Dermis microvascular lymphatic vessel endothelial cell (primary cell): ENCODE measurements around the gene SLC6A12. TPM values are rescaled to one million over a fixed set of nuclear protein-coding genes. Genes with fewer than 3 reads are reported as not detected.
"Not testable (repeated sequence)": the region's sequence is repeated elsewhere in the genome, so short reads cannot be mapped to it uniquely, and the experiment has no call there.

Experiments used
- DNase-seq, 2 donors: peaks; one replicate each; pipeline versions ENCODE4 v3.0.0 to v3.0.0-alpha.2; 2010; ENCODE audit warnings: low read depth in 2 of 2
- total RNA-seq: library from RNA; depleted of rRNA; stranded (reverse); fragments of >200 nt; gene quantifications from 2 replicates; pipeline ENCODE4 v1.2.1, GENCODE V29; 2014

SLC6A12 gene
- total RNA-seq, result 0.13 TPM in 2 replicates

DNA sequence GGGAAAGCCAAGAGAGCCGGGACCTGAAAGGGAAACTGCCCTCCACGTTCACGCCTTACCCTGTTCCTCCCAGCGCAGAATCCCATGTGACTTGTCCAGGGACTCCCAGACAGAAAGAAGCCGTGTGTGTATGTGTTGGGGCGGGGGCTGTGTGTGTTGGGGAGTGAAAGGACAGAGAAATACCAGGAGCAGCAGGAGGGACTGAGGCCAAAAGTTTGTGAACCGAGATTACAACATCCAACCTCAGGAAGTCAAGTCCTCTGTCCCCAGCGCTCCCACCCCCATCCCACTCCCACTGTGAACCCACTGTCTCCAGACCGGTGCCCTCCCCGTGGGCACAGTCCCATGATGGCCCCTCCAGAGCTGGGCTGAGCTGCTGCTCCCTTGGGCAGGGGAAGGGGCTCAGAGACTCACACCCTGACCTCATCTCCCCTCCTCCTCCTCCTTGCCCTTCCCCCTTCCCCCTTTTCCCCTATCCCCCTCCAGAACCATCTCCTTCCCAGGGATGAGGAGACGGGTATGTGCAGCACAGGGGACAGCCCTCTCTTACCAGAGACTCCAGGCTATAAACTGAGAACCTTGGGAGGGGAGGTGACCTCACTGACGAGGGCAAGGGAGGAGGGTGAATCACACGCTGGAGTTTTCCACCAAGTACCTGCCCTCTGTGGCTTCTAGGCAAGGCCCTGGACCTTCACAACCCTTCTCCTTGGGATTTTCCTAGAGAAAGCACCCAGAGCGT, at the start of gene SLC6A12:
Gene SLC6A12, minus strand, starts transcription at position 155 of the 739 bp plus-strand sequence. CDS start 4,171 bp downstream, outside the sequence.
- no peak for DNase-seq

DNA sequence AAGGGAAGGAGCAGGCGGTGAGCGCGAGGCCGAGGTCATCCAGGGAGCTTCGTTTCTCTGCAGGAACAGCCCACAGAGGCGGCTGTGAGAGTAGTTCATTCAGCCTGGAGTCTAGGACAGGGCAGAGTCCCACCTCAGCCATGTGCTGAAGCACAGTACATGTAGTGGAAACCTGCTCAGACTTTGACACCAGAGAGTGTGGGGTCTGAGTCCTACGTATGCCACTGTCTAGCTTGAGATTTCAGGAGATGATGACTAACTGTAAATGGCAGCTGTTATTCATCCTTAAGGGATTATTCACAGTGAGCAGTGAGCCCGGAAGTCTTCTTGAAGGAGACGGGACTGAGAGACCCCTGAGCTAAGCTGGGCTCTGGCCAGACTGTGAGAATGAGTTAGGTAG, 49.6 kb upstream of the SLC6A12 start:
- DNase-seq, result no peak

DNA sequence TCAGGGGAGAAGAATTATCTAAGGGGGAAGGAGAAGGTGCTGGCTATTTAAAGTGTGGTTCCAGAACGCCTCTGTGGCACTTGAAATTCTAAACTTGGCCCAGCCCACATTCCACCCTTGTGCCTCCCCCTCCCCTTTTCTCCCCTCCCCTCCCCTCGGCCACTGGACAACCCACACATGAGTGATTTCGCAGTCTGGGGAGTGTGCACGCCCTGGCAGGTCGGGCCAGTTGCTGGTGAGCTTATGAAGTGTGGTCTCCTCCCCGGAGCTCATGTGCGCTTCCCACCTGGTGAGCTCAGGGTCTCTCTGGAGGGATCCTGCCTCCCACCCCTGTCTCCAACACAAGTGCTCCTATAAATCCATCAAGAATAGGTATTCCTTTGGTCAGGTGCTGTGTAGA, 48.9 kb upstream of the SLC6A12 start, which contains the start of gene SLC6A13:
Gene SLC6A13, minus strand, starts transcription at position 20 of the 400 bp plus-strand sequence. CDS start 2,784 bp downstream, outside the sequence.
- DNase-seq, result no peak

DNA sequence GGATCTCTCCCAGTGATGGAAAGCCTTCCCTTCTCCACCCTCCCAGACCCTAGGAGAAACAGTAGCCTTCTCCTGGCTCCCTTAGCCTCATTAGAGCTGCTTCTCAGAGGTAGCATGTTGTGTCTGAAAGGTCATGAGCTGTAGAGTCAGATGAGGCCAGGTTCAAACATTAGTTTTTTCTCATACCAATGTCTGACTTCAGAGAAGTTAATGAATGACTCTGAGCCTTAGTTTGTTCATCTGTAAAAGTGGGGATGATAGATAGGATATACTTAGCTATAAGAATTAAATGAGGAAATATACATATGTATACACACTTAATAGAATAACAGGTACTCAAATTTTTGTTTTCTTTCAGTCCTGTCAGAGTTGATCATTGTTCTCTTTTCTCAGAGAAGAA, 48.2 kb upstream of the SLC6A12 start:
- DNase-seq, result no peak

DNA sequence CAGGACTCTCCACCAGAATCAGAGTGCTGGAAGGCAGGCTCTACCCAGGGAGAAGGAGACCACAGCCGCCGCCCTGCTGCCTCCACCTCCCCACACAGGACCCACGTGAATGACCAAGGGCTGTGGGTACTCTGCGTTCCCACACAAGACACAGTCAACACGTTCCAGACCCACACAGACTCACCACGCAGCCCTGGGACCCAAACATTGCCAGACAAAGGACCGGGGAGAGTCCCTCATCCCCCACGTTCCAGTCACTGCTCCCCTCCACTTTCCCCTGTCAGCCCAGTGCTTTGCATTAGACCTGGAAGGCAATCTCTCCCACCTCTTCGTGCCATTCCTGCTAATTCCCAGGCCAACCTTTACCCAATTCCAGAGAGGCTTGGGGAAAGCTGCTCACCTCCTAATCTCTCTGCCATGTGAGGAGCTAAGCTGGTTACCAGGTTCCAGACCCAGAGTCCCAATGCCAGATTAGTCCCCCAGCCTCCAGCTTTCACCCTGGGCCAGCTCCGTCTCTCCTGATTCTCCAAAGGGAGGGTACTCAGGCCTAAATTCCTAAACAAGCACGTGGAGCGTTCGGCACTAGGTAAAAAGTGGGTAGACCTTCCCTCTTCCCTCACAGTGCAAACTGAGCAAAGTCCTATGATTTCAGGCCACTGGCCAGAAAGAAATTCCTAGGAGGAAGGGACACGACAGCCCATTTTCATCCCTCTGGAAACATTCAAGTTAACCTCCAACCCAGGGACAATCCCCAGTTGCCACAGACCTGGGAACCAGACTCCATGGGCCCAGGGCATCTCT, 43.8 kb upstream of the SLC6A12 start:
- DNase-seq, result no peak

DNA sequence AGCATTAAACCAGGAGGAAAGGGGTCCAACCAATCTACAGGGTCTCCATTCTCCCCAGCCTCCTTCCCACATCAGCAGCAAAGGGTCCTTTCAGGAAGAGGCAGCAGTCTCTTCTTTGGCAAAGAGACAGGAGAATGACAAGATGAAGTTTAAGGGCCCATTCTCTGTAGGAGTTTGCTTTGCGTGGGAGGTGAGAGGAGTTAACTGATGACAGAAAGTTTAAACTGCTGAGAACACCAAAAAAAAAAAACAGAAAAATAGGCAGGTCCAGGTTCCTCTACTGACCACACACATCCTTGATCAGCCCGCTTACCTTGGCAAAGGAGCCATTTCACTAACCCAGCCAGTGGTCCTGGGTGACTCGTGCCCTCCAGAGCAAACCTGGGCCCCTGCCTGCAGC, 43.0 kb upstream of the SLC6A12 start:
- no peak for DNase-seq

DNA sequence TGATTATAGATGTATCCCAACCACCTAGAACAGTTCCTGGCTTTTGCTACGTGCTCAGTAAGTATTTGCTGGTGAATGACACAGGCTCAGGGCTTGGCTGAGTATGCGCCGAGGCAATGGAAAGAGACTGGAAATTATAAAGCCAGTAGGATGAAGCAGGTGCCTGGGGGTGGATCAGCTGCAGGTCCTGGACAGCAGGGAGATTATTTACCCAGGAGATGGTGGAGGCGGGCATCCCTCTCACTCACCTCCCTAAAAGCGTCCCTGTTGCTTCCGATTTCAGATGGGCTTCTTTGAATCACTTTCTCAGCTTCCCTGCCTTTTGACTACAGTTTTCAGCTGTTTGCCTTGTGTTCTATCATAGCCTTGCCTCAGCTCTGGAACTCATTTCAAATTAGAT, 42.3 kb upstream of the SLC6A12 start:
- no peak for DNase-seq

DNA sequence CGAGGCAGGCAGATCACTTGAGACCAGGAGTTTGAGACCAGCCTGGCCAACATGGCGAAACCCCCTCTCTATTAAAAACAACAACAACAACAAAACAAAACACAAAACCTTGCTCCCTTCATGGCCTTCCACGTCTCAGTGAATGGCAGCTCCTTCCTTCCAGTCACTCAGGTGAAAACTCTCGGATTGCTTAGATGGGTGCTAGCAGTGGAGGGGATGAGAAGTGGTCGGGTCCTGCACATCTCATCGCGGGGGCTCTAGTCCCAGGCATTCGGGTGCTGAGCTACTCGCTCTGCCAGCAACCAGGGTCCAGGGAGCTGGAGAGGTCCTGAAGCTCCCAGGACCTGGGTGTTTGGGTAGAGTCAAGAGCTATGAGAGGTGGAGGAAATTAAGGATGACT, 41.0 kb upstream of the SLC6A12 start:
- no peak for DNase-seq

DNA sequence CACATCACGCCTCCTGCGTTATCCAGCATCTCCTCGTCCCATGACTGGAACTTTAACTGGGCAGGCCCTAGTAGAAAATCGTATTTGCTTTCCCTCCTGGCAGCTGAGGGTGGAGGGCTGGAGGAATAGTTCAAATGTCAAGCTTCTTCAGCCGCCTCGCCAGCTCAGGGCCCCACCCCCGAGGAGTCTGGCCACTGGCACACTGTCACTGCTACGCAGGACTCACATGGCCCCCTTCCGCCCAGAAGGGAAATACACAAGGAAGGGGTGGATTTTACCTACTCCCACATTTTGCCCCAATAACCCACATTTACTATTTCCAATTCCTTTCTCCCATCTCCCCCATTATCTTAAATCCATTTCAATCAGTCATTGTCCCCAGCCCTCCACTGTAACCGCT, 40.1 kb upstream of the SLC6A12 start:
- no peak for DNase-seq

DNA sequence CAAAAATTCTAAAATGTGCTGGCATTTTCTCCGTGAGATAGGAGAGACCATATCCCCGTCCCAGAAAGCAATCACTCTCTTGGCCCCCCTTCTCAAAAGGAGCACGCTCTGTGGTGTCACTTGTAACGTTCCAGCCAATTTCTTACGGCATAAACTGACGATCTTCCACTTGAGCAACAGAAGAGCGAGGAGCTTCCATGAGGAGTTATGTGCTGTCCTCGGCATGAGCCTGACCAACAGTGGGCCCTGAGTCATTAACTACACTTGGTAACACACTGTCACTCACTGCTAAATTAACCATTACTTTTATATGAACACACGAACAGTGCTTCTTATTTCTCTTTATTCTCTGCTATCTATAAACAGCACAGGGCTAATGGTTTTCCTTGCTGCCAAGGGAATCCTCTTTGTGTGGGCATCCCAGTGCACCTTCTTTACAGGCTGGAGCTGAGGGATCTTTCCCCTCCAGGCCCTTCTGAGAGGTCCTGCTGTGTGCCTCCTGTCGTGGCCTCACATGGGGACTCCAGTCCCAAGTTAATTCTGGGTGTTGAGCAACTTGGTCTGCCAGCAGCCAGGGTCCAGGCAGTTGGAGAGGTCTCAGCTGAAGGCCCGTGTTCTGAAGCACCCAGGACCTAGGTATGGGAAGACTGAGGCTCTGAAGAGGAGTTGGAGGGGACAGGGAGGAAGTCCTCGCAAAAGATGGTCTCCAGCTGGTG, 39.3 kb upstream of the SLC6A12 start:
- no peak for DNase-seq

DNA sequence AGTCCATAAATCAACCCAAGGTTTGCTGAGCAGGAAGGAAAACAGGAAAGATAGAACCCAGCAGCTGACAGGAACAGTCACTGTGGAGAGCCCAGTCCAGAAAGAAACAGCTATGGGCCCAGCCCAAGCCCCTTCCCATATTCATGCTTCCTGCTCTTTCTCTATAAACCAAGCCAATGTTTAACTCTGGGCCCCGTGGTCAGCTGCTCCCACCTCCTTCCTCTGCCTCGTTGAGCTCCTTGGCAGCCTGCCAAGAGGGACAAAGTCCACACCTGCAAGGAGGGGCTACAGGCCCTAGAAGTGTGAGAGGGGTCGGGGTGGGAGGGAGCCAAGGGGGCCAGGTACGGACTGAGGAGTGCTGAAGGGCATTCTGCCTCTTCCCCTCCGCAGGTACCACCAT, 38.7 kb upstream of the SLC6A12 start:
- no peak for DNase-seq

DNA sequence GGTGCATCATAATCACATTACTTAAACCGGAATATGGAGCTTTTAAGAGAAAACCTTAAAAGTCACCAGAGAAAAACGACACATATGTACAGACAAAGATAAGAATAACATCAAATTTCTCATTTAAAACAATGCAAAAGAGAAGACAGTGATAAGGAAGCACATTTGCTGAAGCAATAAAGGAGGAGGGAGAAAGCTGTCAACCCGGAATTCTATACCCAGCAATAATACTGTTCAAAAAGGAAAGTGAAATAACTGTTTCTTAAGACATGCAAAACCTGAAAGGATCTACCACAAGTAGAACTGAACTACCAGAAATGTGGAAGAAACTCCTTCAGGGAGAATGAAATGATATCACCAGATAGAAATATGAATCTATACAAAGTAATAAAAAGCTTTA, 33.3 kb upstream of the SLC6A12 start:
- no peak for DNase-seq

DNA sequence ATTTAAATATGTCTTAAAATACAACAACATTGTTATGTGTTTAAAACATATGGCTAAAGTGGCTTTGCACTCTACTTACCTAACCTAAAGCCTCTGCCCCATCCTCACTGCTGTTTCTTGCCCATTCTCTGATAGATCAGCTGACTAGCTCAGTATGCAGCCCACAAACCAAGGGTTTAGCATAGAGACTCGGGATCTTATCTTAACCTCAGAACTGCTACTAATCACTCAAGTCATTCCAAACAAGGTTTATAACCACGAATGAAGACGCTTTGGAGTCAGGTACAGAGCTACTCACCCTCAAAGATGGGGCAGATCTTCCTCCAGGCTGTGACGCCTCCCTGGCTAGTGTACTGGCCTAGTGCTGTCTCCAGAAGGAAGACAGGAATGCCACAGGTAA, 29.4 kb upstream of the SLC6A12 start:
- no peak for DNase-seq

DNA sequence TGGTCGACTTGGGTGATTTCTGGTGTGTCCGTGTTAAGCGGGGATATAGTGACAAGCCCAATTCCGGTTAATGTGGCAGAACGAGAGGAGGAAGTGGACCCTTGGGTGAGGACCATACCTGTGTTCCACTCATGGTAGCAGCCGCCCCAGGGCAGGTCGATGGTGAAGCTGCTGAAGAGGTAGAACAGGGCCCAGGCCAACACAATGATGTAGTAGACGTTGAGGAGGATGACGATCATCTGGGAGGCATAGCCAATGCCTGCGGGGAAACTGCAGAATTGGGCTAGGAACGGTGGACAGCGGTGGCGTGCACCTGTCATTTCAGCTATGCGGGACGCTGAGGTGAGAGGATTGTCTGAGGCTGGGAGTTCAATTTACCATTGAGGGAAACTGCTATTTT, 28.5 kb upstream of the SLC6A12 start:
- DNase-seq, result no peak

DNA sequence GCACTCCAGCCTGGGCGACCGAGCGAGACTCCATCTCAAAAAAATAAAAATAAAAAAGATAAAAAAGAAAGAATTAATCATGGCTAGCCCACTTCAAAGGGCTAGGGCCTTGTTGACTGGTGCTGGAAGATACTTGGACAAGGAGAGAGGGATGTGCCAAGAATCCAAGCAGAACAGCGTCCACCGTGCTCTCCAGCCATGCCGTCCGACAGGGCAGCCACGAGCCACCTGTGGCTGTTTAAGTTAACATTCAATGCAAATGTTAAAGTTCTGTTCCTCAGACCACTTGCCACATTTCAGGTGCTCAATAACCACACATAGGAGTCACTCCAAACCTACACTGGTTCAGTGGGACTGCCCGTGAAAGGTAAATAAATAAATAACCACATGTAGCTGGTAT, 27.3 kb upstream of the SLC6A12 start:
- DNase-seq, result no peak

DNA sequence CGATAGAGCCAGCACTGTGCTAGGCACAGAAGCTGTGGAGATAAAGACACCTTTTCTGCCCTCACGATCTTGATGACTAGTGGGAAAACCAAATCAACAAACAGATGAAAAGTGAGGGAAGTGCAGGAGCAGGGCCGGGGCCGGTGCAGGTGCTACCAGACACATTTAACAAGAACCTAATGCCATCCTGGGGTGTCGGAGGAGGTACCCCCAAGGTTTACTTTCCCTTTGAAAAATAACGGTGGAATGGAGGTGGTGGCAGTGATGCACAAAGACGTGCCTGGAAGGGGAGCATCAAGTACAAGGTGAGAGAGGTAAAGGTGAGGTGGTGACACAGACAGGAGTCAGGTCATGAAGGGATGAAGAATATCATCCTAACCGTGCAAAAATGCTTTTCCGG, 26.6 kb upstream of the SLC6A12 start:
- DNase-seq, result no peak

DNA sequence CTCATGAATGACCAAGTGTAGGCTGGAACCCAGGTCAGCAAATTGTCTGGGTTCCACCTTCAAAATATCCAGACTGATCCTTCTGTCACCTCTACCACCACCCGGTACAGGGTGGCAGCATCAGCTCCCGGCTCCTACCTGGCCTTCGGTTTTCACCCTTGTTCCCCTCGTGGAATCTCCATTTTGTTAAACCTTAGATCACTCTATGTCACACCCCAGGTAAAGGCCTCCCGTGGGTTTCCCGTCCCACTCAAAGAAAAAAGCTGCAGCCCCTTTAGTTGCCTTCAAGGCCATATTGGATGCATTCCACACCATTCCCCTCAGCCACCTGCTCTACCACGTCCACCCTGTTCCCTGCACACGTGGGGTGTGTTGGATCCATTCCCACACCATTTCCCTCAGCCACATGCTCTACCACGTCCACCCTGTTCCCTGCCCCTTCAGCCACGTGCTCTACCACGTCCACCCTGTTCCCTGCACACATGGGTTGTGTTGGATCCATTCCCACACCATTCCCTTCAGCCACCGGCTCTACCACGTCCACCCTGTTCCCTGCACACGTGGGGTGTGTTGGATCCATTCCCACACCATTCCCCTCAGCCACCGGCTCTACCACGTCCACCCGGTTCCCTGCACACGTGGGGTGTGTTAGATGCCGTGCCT, 24.9 kb upstream of the SLC6A12 start:
- no peak for DNase-seq

DNA sequence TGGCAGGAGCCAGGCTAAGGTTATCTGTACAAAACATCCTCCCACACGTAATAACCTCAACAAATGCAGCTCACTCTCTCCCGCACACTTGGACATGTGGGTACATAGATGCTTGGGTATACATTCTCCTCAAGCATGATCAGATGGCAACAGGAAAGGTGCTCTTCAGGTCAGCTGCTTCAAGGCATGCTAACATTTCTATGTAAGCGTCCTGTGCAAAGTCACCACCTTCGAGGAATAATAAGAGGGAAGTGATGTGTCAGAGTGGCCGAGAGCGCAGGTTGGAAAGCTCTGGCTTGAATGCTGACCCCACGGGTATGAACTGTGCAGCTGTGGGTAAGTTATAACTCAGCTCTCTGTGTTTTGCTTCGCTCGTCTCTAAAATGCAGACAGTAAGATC, 24.2 kb upstream of the SLC6A12 start:
- DNase-seq, result no peak

DNA sequence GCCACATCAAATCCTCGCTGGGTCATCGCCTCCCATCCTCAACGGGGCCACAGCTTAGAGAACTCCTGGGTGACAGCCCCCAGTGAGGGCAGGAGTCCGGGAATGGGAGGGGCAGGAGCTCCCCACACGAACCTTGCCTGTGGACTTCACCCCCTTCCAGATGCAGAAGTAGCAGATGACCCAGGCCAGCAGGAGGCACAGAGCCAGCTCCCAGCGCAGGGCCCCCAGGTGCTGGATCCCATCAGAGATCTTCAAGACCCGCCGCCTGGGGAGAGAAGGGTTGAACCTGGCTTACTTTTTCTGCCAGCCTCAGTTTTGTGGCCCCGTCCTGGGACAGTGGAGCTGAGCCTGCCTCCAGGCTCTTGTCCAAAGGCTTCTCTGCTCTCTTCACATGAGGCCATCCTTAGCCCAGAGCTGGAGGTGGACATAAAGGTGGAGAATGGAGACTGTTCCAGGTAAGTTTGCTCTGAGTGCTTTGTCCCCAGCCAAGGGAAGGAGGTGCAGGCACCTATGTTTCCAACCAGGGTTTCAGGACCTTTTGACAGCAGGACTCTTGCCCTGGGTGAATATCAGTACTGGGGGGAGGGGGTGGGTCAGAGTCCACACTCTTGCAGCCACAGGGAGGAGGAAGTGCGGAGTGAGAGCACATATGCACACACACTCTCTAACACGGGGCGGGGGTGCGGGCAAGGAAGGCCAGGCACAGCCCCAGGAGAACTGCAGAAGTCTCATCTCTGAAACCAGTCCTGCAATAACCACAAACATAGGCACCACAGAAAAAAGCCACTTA, 23.3 kb upstream of the SLC6A12 start:
- no peak for DNase-seq

DNA sequence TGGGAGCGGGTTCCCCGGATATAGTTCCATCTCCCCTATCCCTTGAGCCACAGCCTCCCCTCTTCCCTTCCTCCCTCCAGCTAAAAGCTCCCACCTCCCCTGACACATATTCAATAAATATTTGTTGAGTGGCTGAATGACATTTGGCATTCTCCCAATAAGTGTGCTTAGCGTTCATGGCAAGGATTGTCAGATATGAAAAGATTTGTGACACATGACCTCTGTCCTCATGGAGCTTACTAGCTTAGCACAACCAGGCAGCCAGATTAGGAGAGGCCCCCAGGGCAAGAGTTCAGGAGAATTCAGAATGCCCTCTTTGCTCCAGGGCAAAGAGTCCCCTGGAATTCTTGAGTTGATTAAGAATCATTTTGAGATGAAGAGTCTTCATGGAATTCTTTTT, 22.5 kb upstream of the SLC6A12 start:
- no peak for DNase-seq

DNA sequence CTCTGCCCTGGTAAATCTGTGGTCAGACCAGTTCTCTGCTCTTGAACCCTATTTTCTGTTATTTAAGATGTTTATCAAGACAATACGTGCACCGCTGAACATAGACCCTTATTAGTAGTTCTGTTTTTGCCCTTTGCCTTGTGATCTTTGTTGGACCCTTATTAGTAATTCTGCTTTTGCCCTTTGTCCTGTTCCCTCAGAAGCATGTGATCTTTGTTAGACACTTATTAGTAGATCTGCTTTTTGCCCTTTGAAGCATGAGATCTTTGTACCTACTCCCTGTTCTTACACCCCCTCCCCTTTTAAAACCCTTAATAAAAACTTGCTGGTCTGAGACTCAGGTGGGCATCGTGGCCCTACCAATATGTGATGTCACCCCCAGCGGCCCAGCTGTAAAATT, 22.0 kb upstream of the SLC6A12 start:
- DNase-seq, result not testable (repeated sequence)
